HG02852 (cell line): ENCODE measurements around the gene MAP3K19.
A peak's percentile ranks its signal among the peaks of the same experiment; 100 is the strongest.
"Not testable (repeated sequence)": the region's sequence is repeated elsewhere in the genome, so short reads cannot be mapped to it uniquely, and the experiment has no call there.

Experiments used
- ATAC-seq: cut with Tn5 transposase; IDR thresholded peaks from one replicate; pipeline ENCODE4 v1.9.1; 2021; ENCODE audit warnings: mild to moderate bottlenecking, moderate library complexity; ENCODE audit not compliant: unreplicated experiment

The MAP3K19 gene

GRCh38 chr2:135052042-135052876 lies 5.0 kb upstream of the MAP3K19 start, which contains the start of gene RAB3GAP1:
TSS of gene RAB3GAP1 (plus strand) at chr2:135052292. CDS start at chr2:135052308, 16 bp downstream.
- ATAC-seq, result peak; percentile 82

- ATAC-seq, result no peak
These were observed 3.4 kb upstream of the MAP3K19 start for GRCh38 chr2:135050684-135051083.

DNA sequence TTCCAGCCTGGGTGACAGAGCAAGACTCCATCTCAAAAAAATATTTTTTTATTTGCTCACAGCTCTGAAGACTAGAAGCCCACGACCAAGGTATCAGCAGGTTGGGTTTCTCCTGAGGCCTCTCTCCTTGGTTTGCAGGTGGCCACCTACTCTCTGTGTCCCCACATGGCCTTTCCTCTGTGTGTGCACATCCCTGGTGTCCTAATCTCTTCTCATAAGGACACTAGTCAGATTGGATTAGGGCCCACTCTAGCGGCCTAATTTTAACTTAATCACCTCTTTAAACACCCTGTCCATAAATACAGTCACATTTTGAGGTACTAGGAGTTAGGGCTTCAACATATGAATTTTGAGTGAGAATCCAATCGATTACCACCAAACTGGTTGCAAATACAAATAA lies 2.9 kb upstream of the MAP3K19 start:
- no peak for ATAC-seq

DNA sequence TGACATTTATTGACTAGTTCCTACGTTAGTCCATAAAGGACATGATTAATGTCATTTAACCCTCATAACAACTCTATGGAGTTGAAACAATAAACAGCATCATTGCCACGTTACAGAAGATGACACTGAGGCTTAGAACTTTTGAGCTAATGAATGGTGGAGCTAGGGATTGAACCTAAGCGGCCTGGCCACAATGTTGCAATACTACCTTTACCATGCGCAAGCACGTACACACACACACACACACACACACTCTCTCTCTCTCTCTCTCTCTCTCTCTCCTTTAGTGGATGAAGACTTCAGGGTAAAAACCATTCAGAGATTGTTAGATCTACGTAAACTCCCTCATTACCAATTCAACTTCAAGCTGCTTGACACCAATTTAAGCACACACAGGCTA lies 875 bp upstream of the MAP3K19 start:
- no peak for ATAC-seq

DNA sequence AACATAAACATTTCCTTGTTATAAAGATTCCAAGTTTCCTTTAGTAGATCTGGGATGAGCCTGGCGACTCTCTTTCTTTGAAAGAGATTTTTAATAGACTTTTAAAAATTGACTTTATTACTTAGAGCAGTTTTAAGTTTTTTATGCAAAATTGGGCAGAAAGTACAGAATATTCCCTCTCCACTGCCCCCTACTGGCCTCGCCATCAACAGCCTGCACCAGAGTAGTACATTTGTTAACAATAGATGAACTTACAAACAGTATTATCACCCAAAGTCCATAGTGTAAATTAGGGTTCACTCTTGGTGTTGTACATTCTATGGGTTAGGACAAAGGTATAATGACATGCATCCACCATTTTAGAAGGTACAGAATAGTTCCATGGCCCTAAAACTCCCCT lies 3.9 kb downstream of the MAP3K19 start:
- no peak for ATAC-seq

- no peak for ATAC-seq
These were observed 9.4 kb downstream of the MAP3K19 start for GRCh38 chr2:135037831-135038230.

GRCh38 chr2:135033216-135033615 lies 14.0 kb downstream of the MAP3K19 start:
- not testable (repeated sequence) for ATAC-seq

DNA sequence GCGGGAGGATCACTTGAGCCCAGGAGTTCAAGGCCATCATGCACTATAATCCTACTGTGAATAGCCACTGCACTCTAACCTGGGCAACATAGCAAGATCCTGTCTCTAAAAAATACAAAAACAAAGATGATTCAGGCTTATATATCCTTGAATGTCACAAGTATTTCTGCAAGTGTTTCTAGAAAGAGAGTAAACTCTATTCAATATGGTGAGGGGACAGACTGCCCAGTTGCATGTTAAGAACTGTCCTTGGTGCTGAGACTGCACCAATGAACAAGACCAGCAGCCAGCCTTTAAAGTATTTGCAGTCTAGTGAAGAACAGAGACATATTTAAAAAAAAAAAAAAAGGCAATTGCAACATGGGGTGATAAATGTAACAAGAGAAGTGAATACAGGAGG lies 16.4 kb downstream of the MAP3K19 start:
- no peak for ATAC-seq

DNA sequence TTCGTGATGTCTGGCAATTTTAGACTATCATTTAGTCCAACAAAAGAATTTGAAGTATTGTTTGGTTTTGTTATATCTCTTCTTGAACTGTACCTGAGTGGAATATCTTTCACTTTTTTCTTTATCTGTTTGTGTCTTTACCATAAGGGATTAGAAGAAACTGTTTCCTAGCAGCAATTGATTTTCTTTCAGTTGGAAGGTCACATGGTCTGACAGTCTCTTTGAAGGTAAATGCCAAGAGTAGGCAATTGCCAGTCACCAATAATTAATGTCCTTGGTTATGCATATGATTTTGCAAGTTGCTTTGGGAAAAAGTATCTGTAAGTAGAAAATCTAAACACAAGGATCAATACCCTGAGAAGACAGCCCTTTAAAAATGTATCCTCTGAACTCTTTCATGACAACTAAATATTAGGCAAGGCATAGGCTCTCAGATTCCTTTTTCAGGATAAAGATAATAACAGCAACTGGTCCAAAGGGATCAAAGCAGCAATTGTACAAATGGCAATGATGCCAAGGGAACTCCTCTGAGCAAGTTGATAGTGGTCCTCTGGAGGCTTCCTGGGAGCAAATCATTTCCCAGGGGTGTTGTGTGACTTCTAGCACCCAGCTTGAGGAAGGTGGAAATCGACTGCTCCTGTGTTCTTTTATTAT lies 17.6 kb downstream of the MAP3K19 start:
- ATAC-seq, result no peak

GRCh38 chr2:135023886-135024485 lies 23.3 kb downstream of the MAP3K19 start:
- ATAC-seq, result no peak

DNA sequence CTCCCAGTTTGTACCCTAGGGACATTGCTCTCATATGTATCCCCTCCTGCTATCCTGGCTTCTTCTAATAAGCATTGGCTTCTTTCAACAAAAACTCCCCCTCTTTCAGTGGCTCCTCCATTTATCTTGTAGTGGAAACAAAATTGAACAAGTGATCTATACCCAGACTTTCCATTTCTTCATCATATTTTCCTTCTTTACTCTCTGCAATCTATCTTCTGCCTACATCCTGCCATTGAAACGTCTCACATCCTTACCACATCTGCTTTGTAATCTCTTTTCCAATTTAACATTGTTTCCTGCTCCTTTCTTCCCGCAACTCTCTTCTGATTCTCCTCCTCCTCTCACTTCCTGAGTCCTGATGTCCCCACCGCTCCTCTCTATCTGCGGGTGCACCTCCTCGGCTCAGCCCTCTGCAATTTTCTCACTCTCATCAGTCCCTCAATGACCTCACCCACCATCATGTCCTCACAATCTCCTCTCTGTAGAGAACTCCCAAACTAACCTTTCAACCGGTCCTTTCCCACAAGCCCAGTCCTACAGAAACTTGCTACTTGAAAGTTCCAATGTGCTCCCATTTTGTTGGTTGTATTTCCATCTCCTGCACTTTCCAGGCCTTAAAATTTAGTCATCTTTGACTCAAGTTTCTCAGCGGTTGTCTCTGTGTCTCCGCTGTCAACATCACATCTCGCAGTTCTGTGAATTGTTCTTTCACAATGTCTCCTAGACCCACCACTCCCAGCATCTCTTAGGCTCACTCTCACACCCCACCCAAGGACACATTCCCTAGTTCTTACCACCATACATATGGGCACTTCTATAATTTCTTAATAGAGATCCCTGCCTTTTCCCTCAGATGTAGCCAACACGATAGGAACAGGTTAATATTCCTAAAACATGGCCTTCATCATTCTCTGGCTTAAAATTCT lies 24.0 kb downstream of the MAP3K19 start:
- no peak for ATAC-seq

DNA sequence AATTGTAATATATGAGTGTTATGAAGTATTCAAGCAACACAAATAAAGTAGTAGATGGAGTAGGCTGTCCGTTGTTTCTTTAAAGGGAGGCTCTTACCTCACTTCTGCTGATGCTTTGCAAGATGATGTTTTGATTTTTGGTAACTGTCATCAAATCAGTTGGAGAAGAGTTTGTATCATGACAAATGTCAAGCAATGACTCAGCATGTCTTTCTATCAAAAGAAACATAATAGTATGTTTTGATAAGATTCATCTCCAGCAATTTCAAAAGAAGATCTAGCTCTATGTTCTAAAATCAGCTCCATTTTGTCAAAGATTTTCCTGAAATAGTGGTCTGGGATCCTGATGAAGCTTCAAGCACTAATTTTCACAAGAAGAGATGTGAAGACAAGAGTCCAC lies 25.6 kb downstream of the MAP3K19 start:
- ATAC-seq, result no peak

DNA sequence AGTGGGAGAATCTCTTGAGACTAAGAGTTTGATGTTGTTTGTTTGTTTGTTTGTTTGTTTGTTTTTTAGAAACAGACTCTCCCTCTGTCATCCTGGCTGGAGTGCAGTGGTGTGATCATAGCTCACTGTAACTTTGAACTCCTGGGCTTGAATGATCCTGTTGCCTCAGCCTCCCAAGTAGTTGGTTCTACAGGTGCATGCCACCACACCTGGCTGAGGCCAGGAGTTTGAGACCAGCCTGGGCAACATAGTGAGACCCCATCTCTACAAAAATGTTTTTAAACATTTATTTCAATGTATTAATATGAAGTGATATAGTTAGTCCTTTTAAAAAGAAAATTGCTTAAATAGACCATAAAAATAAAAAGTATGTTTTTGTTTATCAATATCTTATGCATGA lies 35.6 kb downstream of the MAP3K19 start:
- no peak for ATAC-seq

DNA sequence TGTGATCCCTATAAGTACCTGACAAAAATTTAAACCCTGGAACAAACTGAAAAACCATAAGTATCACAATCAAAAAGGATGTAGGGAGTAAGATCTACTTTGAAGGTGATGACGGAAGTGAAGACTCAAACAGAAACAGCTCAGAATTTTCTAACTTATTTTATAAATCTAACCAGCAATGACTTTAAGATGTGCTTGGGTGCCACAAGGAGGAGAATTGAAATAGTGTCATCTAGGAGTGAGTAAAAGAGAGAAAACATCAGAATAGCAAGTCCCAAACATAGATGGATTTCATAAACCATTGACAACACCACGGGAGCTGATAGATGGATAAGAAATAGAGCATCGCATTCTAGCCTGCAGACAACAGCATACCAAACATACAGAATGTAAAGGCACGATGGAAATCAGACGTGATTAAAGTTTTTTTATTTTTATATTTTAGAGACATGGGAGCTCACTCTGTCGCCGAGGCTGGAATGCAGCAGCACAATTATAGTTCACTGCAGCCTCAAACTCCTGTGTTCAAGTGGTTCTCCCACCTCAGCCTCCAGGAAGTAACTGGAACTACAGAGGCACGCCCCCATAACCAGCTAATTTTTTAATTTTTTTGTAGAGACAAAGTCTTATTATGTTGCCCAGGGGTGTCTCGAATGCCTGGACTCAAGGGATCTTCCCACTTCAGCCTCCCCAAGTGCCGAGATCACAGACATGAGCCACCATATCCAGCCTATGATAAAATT lies 36.9 kb downstream of the MAP3K19 start:
- no peak for ATAC-seq

- no peak for ATAC-seq
These were observed 37.9 kb downstream of the MAP3K19 start for GRCh38 chr2:135009339-135009738.

GRCh38 chr2:135005753-135006152 lies 41.5 kb downstream of the MAP3K19 start:
- no peak for ATAC-seq

GRCh38 chr2:135004005-135004746 lies 43.1 kb downstream of the MAP3K19 start:
- peak; percentile 96 for ATAC-seq

DNA sequence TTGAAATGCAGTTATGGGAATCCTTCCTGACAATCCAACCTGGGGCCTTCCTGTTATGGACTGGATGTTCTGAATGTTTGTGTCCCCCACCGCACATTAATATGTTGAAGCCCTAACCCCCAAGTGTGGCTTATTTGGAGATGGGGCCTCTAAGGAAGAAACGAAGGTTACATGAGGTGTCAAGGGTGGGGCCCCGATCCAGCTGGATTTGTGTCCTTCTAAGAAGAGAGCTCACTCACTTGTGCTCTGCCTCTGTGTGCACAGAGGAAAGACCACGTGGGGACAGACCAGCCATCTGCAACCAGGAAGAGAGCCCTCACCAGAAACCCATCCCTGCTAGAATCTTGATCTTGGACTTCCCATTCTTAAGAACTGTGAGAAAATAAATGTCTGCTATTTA lies 44.4 kb downstream of the MAP3K19 start:
- ATAC-seq, result no peak

GRCh38 chr2:134999521-134999920 lies 47.7 kb downstream of the MAP3K19 start:
- no peak for ATAC-seq
